Karpas-422 (cell line): Measurements from ENCODE around the gene NKD1. TPM values are rescaled to one million over a fixed set of nuclear protein-coding genes. Genes with fewer than 3 reads are reported as not detected.

Source experiments
- DNase-seq: peaks from one replicate; pipeline ENCODE4 v3.0.0-alpha.2; 2015
- H2AFZ ChIP-seq: fragments of 200-600 bp; sonication (generic); 2 replicates; pipeline ENCODE4 v1.6.1; 2014; ENCODE audit warnings: antibody characterized with exemption, low read length, mixed read lengths
- H3K27ac ChIP-seq: fragments of 200-600 bp; sonication (generic); 2 replicates; pipeline ENCODE4 v1.5.1; 2014; ENCODE audit warnings: mild to moderate bottlenecking, low read length, moderate library complexity
- H3K27me3 ChIP-seq: fragments of 200-600 bp; sonication (generic); 2 replicates; pipeline ENCODE4 v1.6.1; 2014; ENCODE audit warnings: low read length, mixed read lengths
- H3K36me3 ChIP-seq: fragments of 200-600 bp; sonication (generic); 2 replicates; pipeline ENCODE4 v1.6.1; 2014; ENCODE audit warnings: low read length, mixed read lengths; ENCODE audit not compliant: insufficient read depth
- H3K4me1 ChIP-seq: fragments of 200-600 bp; sonication (generic); 2 replicates; pipeline ENCODE4 v1.6.1; 2014; ENCODE audit warnings: mild to moderate bottlenecking, low read length, mixed read lengths
- H3K4me2 ChIP-seq: fragments of 200-600 bp; sonication (generic); 2 replicates; pipeline ENCODE4 v1.6.1; 2014; ENCODE audit warnings: low read length, low read depth, mild to moderate bottlenecking; ENCODE audit not compliant: poor library complexity, severe bottlenecking
- H3K4me3 ChIP-seq: fragments of 200-600 bp; sonication (generic); 2 replicates; pipeline ENCODE4 v1.5.1; 2014; ENCODE audit warnings: mild to moderate bottlenecking, antibody characterized with exemption, low read length, mixed read lengths
- H3K79me2 ChIP-seq: fragments of 200-600 bp; sonication (generic); 2 replicates; pipeline ENCODE4 v1.6.1; 2014; ENCODE audit warnings: mild to moderate bottlenecking, low read length, mixed read lengths
- H3K9ac ChIP-seq: fragments of 200-600 bp; sonication (generic); 2 replicates; pipeline ENCODE4 v1.6.0; 2014; ENCODE audit warnings: low read length
- H3K9me2 ChIP-seq: fragments of 200-600 bp; sonication (generic), shearing (Covaris generic); replicated peaks from 2 replicates; pipeline ENCODE4 v1.6.0; 2014; ENCODE audit warnings: mild to moderate bottlenecking, low read length, moderate library complexity; ENCODE audit not compliant: insufficient read depth
- H3K9me3 ChIP-seq: fragments of 300-700, 200-600 bp; sonication (generic); 2 replicates; pipeline ENCODE4 v1.6.1; 2014; ENCODE audit warnings: low read length, mixed read lengths
- H4K20me1 ChIP-seq: fragments of 200-600 bp; sonication (generic); 2 replicates; pipeline ENCODE4 v1.6.1; 2014; ENCODE audit warnings: mild to moderate bottlenecking, antibody characterized with exemption, low read length, low read depth; ENCODE audit not compliant: insufficient read depth
- total RNA-seq: library from RNA; depleted of rRNA; stranded (reverse); fragments of >200 nt; shearing (Covaris generic); gene quantifications from 2 replicates; pipeline ENCODE4 v1.2.3, GENCODE V29; 2014; ENCODE audit warnings: low replicate concordance; rRNA removed

NKD1 gene
- total RNA-seq, 1 experiment from 2014 or later, result not detected

DNA sequence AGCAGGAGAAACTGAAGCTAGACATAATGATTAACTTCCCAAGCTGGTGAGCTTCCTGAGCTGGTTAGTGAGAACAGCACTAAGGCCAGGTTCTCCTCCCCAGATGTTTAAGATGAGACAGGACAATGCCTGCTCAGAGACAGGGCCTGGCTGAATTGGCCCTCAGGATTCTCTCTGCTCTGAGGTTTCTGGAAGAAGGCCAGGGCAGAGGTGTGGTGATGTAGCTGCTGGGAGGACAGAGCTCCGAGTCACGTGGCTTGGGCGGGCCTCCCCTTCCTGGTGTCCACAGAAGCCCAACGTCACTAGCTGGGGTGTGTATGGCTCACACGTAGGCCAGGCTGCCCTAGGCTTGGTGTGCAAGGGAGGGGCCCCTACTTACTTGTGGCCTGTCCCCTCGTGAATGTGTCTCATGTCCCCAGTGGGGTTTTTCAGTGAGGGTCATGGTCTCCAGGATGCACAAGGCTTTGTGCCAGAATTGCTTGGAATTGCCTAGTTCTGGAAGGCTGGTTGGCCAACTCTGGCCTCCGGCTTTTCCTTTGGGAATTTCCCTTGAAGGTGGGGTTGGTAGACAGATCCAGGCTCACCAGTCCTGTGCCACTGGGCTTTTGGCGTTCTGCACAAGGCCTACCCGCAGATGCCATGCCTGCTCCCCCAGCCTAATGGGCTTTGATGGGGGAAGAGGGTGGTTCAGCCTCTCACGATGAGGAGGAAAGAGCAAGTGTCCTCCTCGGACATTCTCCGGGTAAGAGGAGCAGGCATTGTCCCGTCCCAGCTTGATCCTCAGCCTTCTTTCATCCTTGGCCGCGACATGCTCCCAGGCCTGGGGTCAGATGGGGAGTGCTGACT lies 148.6 kb downstream of the NKD1 start:
- Histone ChIP-seq H3K4me2 (no peak overlapping the region), H3K79me2 (no peaks in the 10 kb centered on the region), H3K9ac (no peak overlapping the region), H3K9me3 (no peaks in the 10 kb centered on the region), H3K27me3 (no peaks in the 10 kb centered on the region), H3K4me3 (no peak overlapping the region), H3K27ac (no peak overlapping the region), H2AFZ (peak overlapping the region; percentile 62; the same call in 1 of the 2 replicates), H3K36me3 (no peaks in the 10 kb centered on the region), H3K9me2 (no peaks in the 10 kb centered on the region), H3K4me1 (peaks cover 3% of the 10 kb centered on the region; the same call in 1 of the 2 replicates), H4K20me1 (no peaks in the 10 kb centered on the region)
- DNase-seq, result peak; percentile 47

DNA sequence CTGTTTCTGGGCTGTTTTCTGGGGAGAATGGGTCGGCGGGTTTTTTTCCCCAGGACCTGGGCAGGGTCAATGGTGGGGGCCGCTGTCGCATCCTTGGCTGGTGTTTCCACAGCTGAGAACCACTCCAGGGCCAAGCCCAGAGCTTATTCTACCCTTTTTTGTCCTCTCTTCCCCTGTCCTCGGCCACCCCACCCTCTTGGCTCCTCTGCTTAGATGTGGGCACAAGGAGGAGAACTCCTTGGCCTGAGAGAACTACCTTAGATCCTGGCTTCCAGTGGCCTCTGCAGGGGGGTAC lies 149.2 kb downstream of the NKD1 start:
- H3K79me2 ChIP-seq, result no peaks in the 10 kb centered on the region
- H3K4me1 ChIP-seq, result peaks cover 3% of the 10 kb centered on the region; the same call in 1 of the 2 replicates
- no peak overlapping the region for H3K27ac ChIP-seq
- H3K36me3 ChIP-seq, result no peaks in the 10 kb centered on the region
- H3K27me3 ChIP-seq, result no peaks in the 10 kb centered on the region
- H3K9me3 ChIP-seq, result no peaks in the 10 kb centered on the region
- H2AFZ ChIP-seq, result no peak overlapping the region
- H3K4me2 ChIP-seq, result peak overlapping the region; percentile 66
- DNase-seq, result no peak
- H3K9ac ChIP-seq, result no peak overlapping the region
- H3K9me2 ChIP-seq, result no peaks in the 10 kb centered on the region
- peak overlapping the region; percentile 59; the same call in 1 of the 2 replicates for H3K4me3 ChIP-seq
- H4K20me1 ChIP-seq, result no peaks in the 10 kb centered on the region

GRCh38 chr16:50697881-50698767 lies 149.9 kb downstream of the NKD1 start:
- H2AFZ ChIP-seq, result 0 out of 2 replicates have a peak overlapping the region, but pooled peaks have one; percentile 48
- H3K27me3 ChIP-seq, result no peaks in the 10 kb centered on the region
- peak overlapping the region; percentile 55 for H3K9ac ChIP-seq
- no peak for DNase-seq
- H4K20me1 ChIP-seq, result no peaks in the 10 kb centered on the region
- H3K4me1 ChIP-seq, result peaks cover 3% of the 10 kb centered on the region; the same call in 1 of the 2 replicates
- no peaks in the 10 kb centered on the region for H3K36me3 ChIP-seq
- peak overlapping the region; percentile 59; the same call in 1 of the 2 replicates for H3K4me3 ChIP-seq
- peak overlapping the region; percentile 66 for H3K4me2 ChIP-seq
- H3K27ac ChIP-seq, result no peak overlapping the region
- H3K79me2 ChIP-seq, result no peaks in the 10 kb centered on the region
- H3K9me2 ChIP-seq, result no peaks in the 10 kb centered on the region
- no peaks in the 10 kb centered on the region for H3K9me3 ChIP-seq

Other genes with a start within 250 kb of the NKD1 start
- gene BRD7, start 179.4 kb upstream of the NKD1 start, total RNA-seq, result 59.6 and 66.0 TPM in 2 replicates
- 10.2 and 15.4 TPM in 2 replicates for gene SNX20, start 132.9 kb downstream of the NKD1 start, total RNA-seq
- not detected in 2 replicates for gene NOD2, start 145.2 kb downstream of the NKD1 start, total RNA-seq
- gene CYLD, start 193.7 kb downstream of the NKD1 start, total RNA-seq, result 37.5 and 44.4 TPM in 2 replicates